Pancreas (tissue), 10 donors: ENCODE data around the gene CGRRF1. TPM values are rescaled to one million over a fixed set of nuclear protein-coding genes. Genes with fewer than 3 reads are reported as not detected.
A peak's percentile ranks its signal among the peaks of the same experiment; 100 is the strongest.

Source experiments
- ATAC-seq, 4 donors: fragments of 200-7000 bp; cut with Tn5 transposase; one replicate each; pipeline versions ENCODE4 v1.8.0 to v1.9.1; 2020; ENCODE audit warnings: mild to moderate bottlenecking in 4 of 4, moderate library complexity in 4 of 4
- DNase-seq, 6 donors: peaks; one replicate each; pipeline ENCODE4 v3.0.0-alpha.2; 2020
- FAIRE-seq: peaks from 2 replicates; lab custom pipeline; 2012; peaks lifted over from hg19 to GRCh38; lab: Jason Lieb, UNC
- H3K27ac ChIP-seq, 4 donors: fragments of 200-600 bp; sonication (generic); 1 replicate in 3 of 4; 2 replicates in 1 of 4; pipeline versions ENCODE4 v1.5.0 to v1.8.0; 2020
- H3K27me3 ChIP-seq, 4 donors: fragments of 200-600 bp; one replicate each; pipeline ENCODE4 v1.8.0; 2021
- H3K36me3 ChIP-seq, 3 donors: fragments of 200-600 bp; sonication (generic) in 1 of 3; one replicate each; pipeline versions ENCODE4 v1.5.0 to v1.8.0; 2020 to 2021
- H3K4me1 ChIP-seq, 3 donors: fragments of 200-600 bp; one replicate each; pipeline ENCODE4 v1.8.0; 2021
- H3K4me3 ChIP-seq, 4 donors: fragments of 200-600 bp; sonication (generic) in 2 of 4; one replicate each; pipeline versions ENCODE4 v1.5.0 to v1.8.0; 2020 to 2021
- H3K9me3 ChIP-seq, 4 donors: fragments of 200-600 bp; one replicate each; pipeline ENCODE4 v1.8.0; 2021
- WGBS, 2 donors: extraction: QIAGEN DNeasy Blood & Tissue Kit; methylation state at CpG; one replicate each; pipeline ENCODE4 v1.1.7; 2013; 5-methylcytosine and 5-hydroxymethylcytosine counted together
- intact Hi-C, 3 donors: fragments of 100-400 bp; cut with DNase I; formaldehyde crosslinking; loops; one replicate each; pipeline versions ENCODE4 v1.11.1 to v1.14.2; 2022
- polyA plus RNA-seq, 2 donors: library from polyadenylated mRNA; stranded (reverse); fragments of 200-250 nt; gene quantifications; one replicate each; pipeline ENCODE4 v1.2.3, GENCODE V29; 2013
- total RNA-seq, 6 donors: library from RNA; stranded (reverse); fragmentation: NEBNext Ultra II Directional in 4 of 6; extraction: Animal tissue kit (Norgen Biotek cat#: 25700) in 4 of 6; gene quantifications; one replicate each; pipeline versions ENCODE4 v1.2.1 to v1.2.4, GENCODE V29; 2021 to 2023
- TF ChIP-seq, protein P1 (sequence below), 4 donors: fragments of 200-600 bp; sonication (generic) in 3 of 4; IDR thresholded peaks; one replicate each; pipeline versions ENCODE4 v1.5.0 to v1.8.0; 2021; ENCODE audit warnings: antibody characterized with exemption in 4 of 4
- donor health status: healthy with polysubstance abuse.
- donor health status: DM: no; HTN: no; CAD: no; lungs with moderate emphysema.
- donor health status: DM: no; HTN: no; CAD: no.
- donor health status: control.
- donor health status: control.
- donor health status: Bipolar disorder and iron deficiency.
- donor health status: DM: yes; HTN: yes; CAD: no.
- donor health status: DM: no; HTN: no; CAD: no.
- donor health status: DM: no; HTN: no; CAD: no.
- donor health status: DM: yes; HTN: yes; CAD: no.

The CGRRF1 gene
- total and polyA plus RNA-seq, 8 donors, result 8.3 to 17.6 (median 10.6) TPM

- peak overlapping the region; percentile 98 to 99 (median 98) for H3K27ac ChIP-seq
- H3K4me1 ChIP-seq, result peaks cover 0 to 5% (median 4%) of the 10 kb centered on the region in 3 donors
- TF ChIP-seq, protein P1, sequence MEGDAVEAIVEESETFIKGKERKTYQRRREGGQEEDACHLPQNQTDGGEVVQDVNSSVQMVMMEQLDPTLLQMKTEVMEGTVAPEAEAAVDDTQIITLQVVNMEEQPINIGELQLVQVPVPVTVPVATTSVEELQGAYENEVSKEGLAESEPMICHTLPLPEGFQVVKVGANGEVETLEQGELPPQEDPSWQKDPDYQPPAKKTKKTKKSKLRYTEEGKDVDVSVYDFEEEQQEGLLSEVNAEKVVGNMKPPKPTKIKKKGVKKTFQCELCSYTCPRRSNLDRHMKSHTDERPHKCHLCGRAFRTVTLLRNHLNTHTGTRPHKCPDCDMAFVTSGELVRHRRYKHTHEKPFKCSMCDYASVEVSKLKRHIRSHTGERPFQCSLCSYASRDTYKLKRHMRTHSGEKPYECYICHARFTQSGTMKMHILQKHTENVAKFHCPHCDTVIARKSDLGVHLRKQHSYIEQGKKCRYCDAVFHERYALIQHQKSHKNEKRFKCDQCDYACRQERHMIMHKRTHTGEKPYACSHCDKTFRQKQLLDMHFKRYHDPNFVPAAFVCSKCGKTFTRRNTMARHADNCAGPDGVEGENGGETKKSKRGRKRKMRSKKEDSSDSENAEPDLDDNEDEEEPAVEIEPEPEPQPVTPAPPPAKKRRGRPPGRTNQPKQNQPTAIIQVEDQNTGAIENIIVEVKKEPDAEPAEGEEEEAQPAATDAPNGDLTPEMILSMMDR (IDR thresholded peaks at IDR 0.05), result no peak
- no peaks in the 10 kb centered on the region for H3K36me3 ChIP-seq
- peak overlapping the region; percentile 65 to 73 (median 66) for H3K4me3 ChIP-seq
- H3K9me3 ChIP-seq, result no peaks in the 10 kb centered on the region
- FAIRE-seq (no peak), DNase-seq (peak; percentile 88 to 96 (median 91)), ATAC-seq (peak; percentile 78 to 86 (median 82))
- no peaks in the 10 kb centered on the region for H3K27me3 ChIP-seq
- 0% methylated on average over 69 of the region's 69 CpGs for WGBS, 2 donors
- intact Hi-C loops, result loop anchor here in 1 of 3 donors (5.0 kb wide), 1 partner anchor 127 kb away; no protein-coding TSS in a partner anchor
Observed at GRCh38 chr14:54564868-54565784, 55.4 kb downstream of the CGRRF1 start.

DNA sequence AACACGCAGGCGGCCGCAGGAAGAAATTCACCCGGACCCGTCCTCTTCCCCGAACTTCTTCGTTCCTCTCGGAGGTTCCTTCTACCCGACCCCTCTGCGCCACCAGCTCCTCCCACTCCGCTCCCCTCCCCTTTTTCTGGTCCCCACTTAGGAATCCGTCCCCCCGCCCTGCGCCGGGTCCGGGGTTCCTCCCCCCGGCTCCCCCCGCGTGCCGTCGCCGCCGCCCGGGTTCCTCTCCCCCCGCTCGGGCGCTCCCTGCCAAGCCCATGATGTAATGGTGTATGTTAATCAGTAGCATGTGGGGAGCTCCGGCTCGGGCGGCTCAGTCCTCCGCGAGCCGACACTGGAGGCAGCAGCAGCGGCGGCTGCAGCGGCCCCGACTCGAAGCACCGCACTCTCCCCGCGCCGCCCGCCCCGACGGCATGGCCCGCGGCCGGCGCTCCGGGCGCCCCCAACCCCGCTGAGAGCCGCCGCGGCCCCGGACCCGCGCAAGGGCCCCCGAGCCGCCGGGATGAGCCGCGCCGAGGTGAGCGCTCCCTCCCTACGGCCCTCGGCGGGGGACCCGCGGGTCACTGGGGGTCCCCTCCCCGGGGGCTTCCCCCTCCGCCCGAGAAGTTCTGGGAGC, 56.2 kb downstream of the CGRRF1 start:
- Histone ChIP-seq H3K36me3 (no peaks in the 10 kb centered on the region), H3K4me3 (peak overlapping the region; percentile 65 to 73 (median 66)), H3K27ac (peak overlapping the region; percentile 98 to 99 (median 98)), H3K9me3 (no peaks in the 10 kb centered on the region), H3K27me3 (no peaks in the 10 kb centered on the region), H3K4me1 (peaks cover 0 to 5% (median 4%) of the 10 kb centered on the region in 3 donors)
- peak; percentile 74 to 82 (median 80) for ATAC-seq
- TF ChIP-seq, protein P1 (IDR thresholded peaks at IDR 0.05), result no peak
- 1% methylated on average over 45 to 73 of the region's 73 CpGs for WGBS, 2 donors
- FAIRE-seq, result no peak
- intact Hi-C loops, result loop anchor here in 1 of 3 donors (5.0 kb wide), 1 partner anchor 126 kb away; no protein-coding TSS in a partner anchor
- peak; percentile 93 to 97 (median 94) for DNase-seq

- DNase-seq (peak; percentile 59 to 89 (median 74)), ATAC-seq (peak; percentile 8 to 31 (median 28)), FAIRE-seq (no peak)
- Histone ChIP-seq H3K4me1 (peaks cover 0 to 5% (median 4%) of the 10 kb centered on the region in 3 donors), H3K27me3 (no peaks in the 10 kb centered on the region), H3K36me3 (no peaks in the 10 kb centered on the region), H3K27ac (peak within 1 kb of the TSS; percentile 98 to 99 (median 98)), H3K4me3 (peak within 1 kb of the TSS; percentile 65 to 73 (median 66)), H3K9me3 (no peaks in the 10 kb centered on the region)
- intact Hi-C loops, result loop anchor here in 1 of 3 donors (5.0 kb wide), 1 partner anchor 126 kb away; no protein-coding TSS in a partner anchor
- WGBS, 2 donors, result 0 to 1% methylated on average over 62 to 91 of the region's 91 CpGs
- TF ChIP-seq, protein P1 (IDR thresholded peaks at IDR 0.05), result no peak
Observed at GRCh38 chr14:54566410-54567223, 56.9 kb downstream of the CGRRF1 start, which contains the start of gene SAMD4A. Gene SAMD4A (plus strand): TSS chr14:54567128. CDS start chr14:54567917, 789 bp downstream.

DNA sequence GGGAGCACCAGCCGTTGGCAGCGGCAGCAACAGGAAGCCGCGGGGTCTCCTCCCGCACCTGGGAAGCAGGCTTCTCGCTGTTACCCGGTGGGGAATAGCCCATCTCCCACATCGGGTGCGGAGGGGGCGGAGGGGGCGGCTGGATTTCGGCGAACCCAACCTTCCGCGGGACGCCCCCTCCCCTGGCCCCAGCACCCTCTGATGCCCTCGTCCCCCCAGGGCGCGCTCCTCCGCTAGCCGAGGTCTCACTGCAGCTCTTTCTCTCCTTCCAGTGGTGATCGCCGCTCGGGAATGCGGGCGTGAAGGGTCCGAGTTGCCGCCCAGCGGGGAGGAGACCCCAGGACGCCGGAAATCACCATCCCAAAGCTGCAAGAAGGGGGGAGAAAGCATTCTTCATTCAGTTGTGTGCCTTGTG, 57.5 kb downstream of the CGRRF1 start:
- TF ChIP-seq, protein P1 (IDR thresholded peaks at IDR 0.05), result no peak
- no peaks in the 10 kb centered on the region for H3K27me3 ChIP-seq
- no peaks in the 10 kb centered on the region for H3K9me3 ChIP-seq
- no peak for FAIRE-seq
- intact Hi-C loops, result loop anchor here in 1 of 3 donors (5.0 kb wide), 1 partner anchor 125 kb away; no protein-coding TSS in a partner anchor
- peak in 2 of 4 donors; percentile 1 to 2 for ATAC-seq
- no peaks in the 10 kb centered on the region for H3K36me3 ChIP-seq
- peak overlapping the region; percentile 98 to 99 (median 98) for H3K27ac ChIP-seq
- peaks cover 0 to 5% (median 4%) of the 10 kb centered on the region in 3 donors for H3K4me1 ChIP-seq
- WGBS, 2 donors, result 0 to 1% methylated on average over 25 to 31 of the region's 31 CpGs
- H3K4me3 ChIP-seq, result peak overlapping the region; percentile 65 to 73 (median 66)
- peak in 4 of 6 donors; percentile 29 to 79 (median 68) for DNase-seq
